Activated naive CD8-positive, alpha-beta T cell treated with anti-CD3 and anti-CD28 coated beads, Interleukin-2, amount 10 ng/mL, durations not matched to agents 7 days and 5 days (primary cell): ENCODE data around the gene MAPK8. TPM values are rescaled to one million over a fixed set of nuclear protein-coding genes. Genes with fewer than 3 reads are reported as not detected.
A peak's percentile ranks its signal among the peaks of the same experiment; 100 is the strongest.
"Not testable (repeated sequence)": the region's sequence is repeated elsewhere in the genome, so short reads cannot be mapped to it uniquely, and the experiment has no call there.

Experiments
- ATAC-seq: fragments of 150-1000 bp; cut with Tn5 transposase; one replicate; pipeline ENCODE4 v1.10.0; 2021; ENCODE audit warnings: low read depth, moderate library complexity
- POLR2A ChIA-PET: fragments of 350-600 bp; sonication (Branson Sonifier 250); formaldehyde crosslinking; loops from one replicate; lab custom pipeline; 2021; ENCODE audit warnings: antibody characterized with exemption; lab: Charles Lee
- DNase-seq: peaks from one replicate; pipeline ENCODE4 v3.0.0; 2021
- H3K27ac Mint-ChIP-seq: one replicate; pipeline ENCODE4 v1.8.0; 2022; ENCODE audit warnings: mild to moderate bottlenecking, mixed read lengths
- H3K27me3 Mint-ChIP-seq: one replicate; pipeline ENCODE4 v1.8.0; 2022; ENCODE audit warnings: mild to moderate bottlenecking, moderate library complexity, mixed read lengths
- H3K36me3 Mint-ChIP-seq: one replicate; pipeline ENCODE4 v1.8.0; 2021; ENCODE audit warnings: mild to moderate bottlenecking, mixed read lengths
- H3K4me1 Mint-ChIP-seq: one replicate; pipeline ENCODE4 v1.8.0; 2021; ENCODE audit warnings: mixed read lengths
- H3K4me3 Mint-ChIP-seq: one replicate; pipeline ENCODE4 v1.8.0; 2022; ENCODE audit warnings: mild to moderate bottlenecking, moderate library complexity, mixed read lengths
- H3K9me3 Mint-ChIP-seq: one replicate; pipeline ENCODE4 v1.8.0; 2021; ENCODE audit warnings: mixed read lengths
- total RNA-seq, 2 experiments: library from RNA; stranded (reverse); gene quantifications; one replicate each; pipeline ENCODE4 v1.2.3, GENCODE V29; 2021

The MAPK8 gene
- total RNA-seq, 2 experiments from 2014 or later, result 32.7 to 34.5 TPM

DNA sequence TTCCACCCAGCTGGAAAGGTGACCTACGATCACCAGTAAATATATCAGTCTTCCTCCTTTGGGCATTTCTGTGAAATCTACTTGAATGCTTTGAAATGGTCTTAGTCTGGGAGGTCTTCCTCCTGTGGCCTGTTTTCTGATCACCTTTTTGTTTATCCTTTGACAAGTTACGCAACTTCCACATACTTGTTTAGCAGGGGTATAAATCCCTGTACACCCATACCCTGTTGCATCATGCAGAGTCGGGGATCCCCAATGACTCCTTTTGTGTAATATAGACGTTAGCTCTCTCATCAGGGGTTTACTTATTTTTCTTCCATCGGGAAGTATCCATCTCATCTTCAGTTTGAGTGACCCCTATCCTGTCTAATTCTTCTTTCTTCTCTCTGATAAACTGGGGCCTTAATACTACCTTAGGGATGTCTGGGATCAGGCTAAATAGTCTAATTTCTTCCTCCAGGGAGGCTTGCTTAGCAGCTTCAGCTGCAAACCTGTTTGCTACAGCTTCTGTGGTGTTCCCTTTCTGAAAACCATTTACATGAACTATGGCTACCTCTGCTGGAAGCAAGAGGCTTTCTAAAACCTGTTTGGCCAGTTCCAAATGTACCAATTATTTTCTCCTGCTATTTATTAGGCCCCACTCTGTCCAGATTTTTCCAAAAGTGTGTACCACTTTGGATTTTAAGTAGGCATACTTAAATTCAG is 25.8 kb downstream of the MAPK8 start:
- peaks cover 10% of the 10 kb centered on the region for H3K4me1 Mint-ChIP-seq

DNA sequence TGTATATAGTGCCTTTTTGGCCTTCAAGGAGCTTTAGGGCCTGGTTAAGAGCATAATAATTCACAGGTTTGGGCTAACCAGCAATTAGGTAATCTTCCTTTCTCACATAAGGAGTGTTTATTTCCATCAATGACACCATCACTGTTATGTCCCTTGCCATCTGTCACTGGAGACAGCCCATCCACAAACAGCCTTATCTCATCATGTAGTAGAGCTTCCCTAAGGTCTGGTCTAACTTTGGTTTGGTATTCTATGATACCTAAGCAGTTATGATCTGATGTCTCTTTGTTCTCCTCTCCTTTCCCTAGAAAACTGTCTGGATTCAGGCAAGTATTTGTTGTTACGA is 26.4 kb downstream of the MAPK8 start:
- Mint-ChIP-seq H3K27ac (no peak overlapping the region), H3K27me3 (no peaks in the 10 kb centered on the region), H3K36me3 (peaks cover 29% of the 10 kb centered on the region), H3K4me3 (no peak overlapping the region), H3K9me3 (peaks cover 11% of the 10 kb centered on the region), H3K4me1 (peaks cover 12% of the 10 kb centered on the region)
- POLR2A ChIA-PET, result no interaction called here
- DNase-seq (no peak), ATAC-seq (no peak)

More for the DNA sequence above, 25.8 kb downstream of the MAPK8 start:
- H3K4me3 Mint-ChIP-seq, result no peak overlapping the region
- ATAC-seq, result no peak
- H3K36me3 Mint-ChIP-seq, result peaks cover 26% of the 10 kb centered on the region
- POLR2A ChIA-PET, result no interaction called here
- no peak for DNase-seq
- H3K27ac Mint-ChIP-seq, result no peak overlapping the region
- H3K27me3 Mint-ChIP-seq, result no peaks in the 10 kb centered on the region
- H3K9me3 Mint-ChIP-seq, result peaks cover 11% of the 10 kb centered on the region

DNA sequence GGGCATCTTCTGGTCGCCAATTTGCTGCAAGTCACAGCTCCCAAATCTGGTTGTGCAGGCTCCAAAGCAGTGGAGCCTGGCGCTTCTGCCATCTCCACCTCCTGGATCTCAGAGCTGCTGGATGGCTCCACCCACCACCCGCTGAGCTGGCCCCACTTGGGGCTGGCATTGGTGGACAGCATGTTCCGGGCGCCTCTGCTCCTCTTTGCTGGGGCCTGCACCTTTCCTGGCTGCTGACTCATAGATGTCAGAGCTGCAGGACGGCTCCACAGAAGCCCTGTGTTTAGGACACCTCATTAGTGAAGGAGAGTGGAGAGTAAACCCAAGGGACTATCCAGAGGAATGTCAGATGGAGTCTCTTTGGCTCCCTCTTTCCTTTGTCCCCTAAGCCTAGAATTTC is 27.4 kb downstream of the MAPK8 start:
- H3K36me3 Mint-ChIP-seq, result peaks cover 31% of the 10 kb centered on the region

DNA sequence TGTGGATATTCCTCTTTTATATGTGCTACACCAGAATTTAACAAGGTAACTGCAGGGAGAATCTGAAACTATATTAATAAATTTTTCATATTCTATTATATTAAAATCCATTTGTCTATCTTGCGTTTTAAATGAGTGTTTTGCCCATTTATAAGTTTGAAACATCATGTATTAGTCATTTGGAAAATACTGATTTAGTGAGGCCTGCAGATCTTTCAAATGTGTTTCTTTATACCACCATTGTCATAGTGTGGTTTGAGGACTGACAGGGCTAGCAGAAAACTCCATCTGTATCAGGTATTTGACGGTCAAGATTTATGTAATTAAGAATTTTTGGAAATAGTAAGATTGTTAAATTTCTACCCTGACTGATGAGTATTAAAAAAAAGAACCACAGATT is 29.3 kb downstream of the MAPK8 start:
- Mint-ChIP-seq H3K27ac (no peak overlapping the region), H3K4me1 (peaks cover 27% of the 10 kb centered on the region), H3K27me3 (no peaks in the 10 kb centered on the region), H3K9me3 (peaks cover 13% of the 10 kb centered on the region), H3K4me3 (no peak overlapping the region), H3K36me3 (peaks cover 29% of the 10 kb centered on the region)
- ATAC-seq, result no peak
- POLR2A ChIA-PET, result no interaction called here
- DNase-seq, result no peak

More for the DNA sequence above, 27.4 kb downstream of the MAPK8 start:
- H3K4me1 Mint-ChIP-seq, result peaks cover 18% of the 10 kb centered on the region
- POLR2A ChIA-PET, result no interaction called here
- no peak overlapping the region for H3K4me3 Mint-ChIP-seq
- ATAC-seq, result no peak
- no peaks in the 10 kb centered on the region for H3K27me3 Mint-ChIP-seq
- no peak for DNase-seq
- peaks cover 13% of the 10 kb centered on the region for H3K9me3 Mint-ChIP-seq
- H3K27ac Mint-ChIP-seq, result no peak overlapping the region

DNA sequence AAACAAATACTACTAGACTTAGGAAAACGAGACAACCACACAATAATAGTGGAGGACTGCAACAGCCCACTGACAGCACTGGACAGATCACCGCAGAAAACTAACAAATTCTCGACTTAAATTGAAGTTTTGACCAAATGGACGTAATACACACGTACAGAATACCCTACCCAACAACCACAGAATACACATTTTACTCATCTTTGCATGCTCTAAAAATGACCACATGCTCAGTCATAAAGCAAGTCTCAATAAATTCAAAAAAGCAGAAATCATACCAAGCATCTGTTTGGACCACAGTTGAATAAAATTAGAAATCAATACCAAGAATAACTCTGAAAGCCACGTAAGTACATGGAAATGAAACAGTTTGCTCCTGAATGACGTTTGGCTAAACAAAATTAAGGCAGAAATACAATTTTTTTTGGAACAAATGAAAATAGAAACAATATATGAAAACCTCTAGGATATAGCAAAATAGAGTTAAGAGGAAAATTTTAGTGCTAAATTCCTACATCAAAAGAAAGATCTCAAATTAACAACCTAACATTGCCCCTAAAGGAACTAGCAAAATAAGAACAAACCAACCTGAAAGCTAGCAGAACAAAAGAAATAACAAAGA is 30.6 kb downstream of the MAPK8 start:
- Mint-ChIP-seq H3K27me3 (no peaks in the 10 kb centered on the region), H3K27ac (no peak overlapping the region), H3K4me1 (peaks cover 26% of the 10 kb centered on the region), H3K4me3 (no peak overlapping the region), H3K9me3 (peaks cover 9% of the 10 kb centered on the region), H3K36me3 (peaks cover 24% of the 10 kb centered on the region)
- POLR2A ChIA-PET, result no interaction called here
- no peak for ATAC-seq
- DNase-seq, result no peak

DNA sequence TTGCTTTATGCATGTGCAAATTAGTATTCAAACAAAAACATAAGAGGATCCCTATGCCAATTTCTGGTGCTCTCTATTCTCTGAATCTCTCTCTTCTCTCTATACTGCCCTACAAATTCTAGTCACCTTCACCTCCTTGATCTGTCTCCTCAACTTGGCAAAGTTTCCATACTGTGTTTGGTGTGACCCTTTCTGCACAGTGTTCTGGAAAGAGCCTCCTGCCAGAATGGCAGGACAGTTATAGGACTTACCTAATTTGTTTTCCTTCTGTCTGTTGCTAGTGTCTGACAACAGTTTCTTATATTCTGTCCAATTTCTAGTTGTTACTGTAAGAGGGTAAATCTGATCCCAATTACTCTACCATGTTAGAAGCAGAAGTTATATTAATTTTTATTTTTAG is 34.3 kb downstream of the MAPK8 start:
- peaks cover 29% of the 10 kb centered on the region for H3K4me1 Mint-ChIP-seq
- no peaks in the 10 kb centered on the region for H3K27me3 Mint-ChIP-seq
- H3K27ac Mint-ChIP-seq, result no peak overlapping the region
- H3K4me3 Mint-ChIP-seq, result peak overlapping the region; percentile 18
- DNase-seq (no peak), ATAC-seq (no peak)
- H3K36me3 Mint-ChIP-seq, result peaks cover 22% of the 10 kb centered on the region
- POLR2A ChIA-PET, result no interaction called here
- peaks cover 6% of the 10 kb centered on the region for H3K9me3 Mint-ChIP-seq

DNA sequence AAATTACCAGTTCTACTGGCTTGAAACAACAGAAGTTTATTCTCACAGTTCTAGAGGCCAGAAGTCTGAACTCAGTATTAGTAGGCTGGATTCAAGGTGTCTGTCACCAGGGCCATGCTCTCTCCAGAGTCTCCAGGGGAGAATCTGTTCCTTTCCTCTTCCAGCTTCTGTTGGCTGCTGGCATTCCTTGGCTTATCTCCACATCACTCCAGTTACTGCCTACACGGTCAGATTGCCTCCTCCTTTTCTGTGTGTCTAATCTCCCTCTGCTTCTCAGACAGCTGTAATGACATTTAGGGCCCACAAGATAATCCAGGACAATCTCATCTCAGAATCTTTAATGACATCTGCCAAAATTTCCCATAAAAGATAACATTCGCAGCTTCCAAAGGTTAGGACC is 36.6 kb downstream of the MAPK8 start:
- H3K36me3 Mint-ChIP-seq, result peaks cover 21% of the 10 kb centered on the region
- POLR2A ChIA-PET, result no interaction called here
- H3K27me3 Mint-ChIP-seq, result no peaks in the 10 kb centered on the region
- H3K4me1 Mint-ChIP-seq, result peaks cover 24% of the 10 kb centered on the region
- H3K9me3 Mint-ChIP-seq, result peaks cover 7% of the 10 kb centered on the region
- DNase-seq (no peak), ATAC-seq (no peak)
- H3K4me3 Mint-ChIP-seq, result no peak overlapping the region
- H3K27ac Mint-ChIP-seq, result no peak overlapping the region

DNA sequence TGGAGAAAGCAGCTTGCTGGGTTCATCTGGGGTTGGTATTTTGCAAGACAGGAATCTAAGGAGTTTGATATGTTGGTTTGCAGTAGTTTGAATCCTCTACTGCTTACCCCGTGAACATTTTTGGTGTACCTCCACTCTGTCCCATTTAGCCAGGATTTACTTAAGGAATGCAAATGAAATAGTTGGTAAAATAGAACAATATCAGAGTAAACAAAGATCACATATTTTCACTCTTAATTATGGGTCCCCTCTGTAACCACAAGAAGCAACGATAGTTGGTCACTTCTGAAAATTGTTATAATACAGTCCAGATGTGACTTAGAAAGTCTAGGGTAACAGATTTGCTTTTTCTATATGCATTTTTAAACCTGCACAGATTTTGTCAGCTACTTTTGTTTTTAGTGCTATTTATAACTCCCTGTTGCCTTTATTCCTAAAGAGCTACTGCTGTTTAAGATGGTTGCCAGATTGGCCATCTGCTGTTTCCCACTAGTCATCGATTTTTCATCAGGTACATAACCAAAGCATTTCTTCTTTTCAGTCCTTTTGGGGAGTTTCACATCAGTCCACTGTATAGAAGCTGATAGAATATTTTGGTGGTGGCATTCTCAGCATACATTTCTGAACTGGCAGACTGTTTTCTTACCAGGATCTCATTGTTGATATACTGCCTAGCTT is 37.6 kb downstream of the MAPK8 start:
- Mint-ChIP-seq H3K27me3 (no peaks in the 10 kb centered on the region), H3K36me3 (peaks cover 26% of the 10 kb centered on the region), H3K27ac (no peak overlapping the region), H3K4me3 (no peak overlapping the region), H3K9me3 (peaks cover 11% of the 10 kb centered on the region), H3K4me1 (peaks cover 16% of the 10 kb centered on the region)
- ATAC-seq (no peak), DNase-seq (no peak)
- POLR2A ChIA-PET, result no interaction called here

DNA sequence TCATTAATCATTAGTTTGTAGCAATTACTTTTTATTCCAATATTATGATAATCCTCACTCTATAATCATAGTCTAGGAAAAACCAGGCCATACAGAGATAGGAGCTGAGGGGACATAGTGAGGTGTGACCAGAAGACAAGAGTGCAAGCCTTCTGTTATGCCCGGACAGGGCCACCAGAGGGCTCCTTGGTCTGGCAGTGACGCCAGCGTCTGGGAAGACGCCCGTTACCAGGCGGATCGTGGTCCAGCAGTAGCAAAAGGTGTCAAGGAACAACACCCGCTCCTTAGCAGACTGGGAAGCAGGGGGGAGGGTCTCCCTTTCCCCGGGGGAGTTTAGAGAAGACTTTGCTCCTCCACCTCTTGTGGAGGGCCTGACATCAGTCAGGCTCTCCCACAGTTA is 39.8 kb downstream of the MAPK8 start:
- peaks cover 29% of the 10 kb centered on the region for H3K36me3 Mint-ChIP-seq
- DNase-seq, H3K27ac Mint-ChIP-seq, ATAC-seq, H3K4me3 Mint-ChIP-seq, POLR2A ChIA-PET, H3K27me3 Mint-ChIP-seq, H3K4me1 Mint-ChIP-seq: not testable (repeated sequence)
- peaks cover 16% of the 10 kb centered on the region for H3K9me3 Mint-ChIP-seq

DNA sequence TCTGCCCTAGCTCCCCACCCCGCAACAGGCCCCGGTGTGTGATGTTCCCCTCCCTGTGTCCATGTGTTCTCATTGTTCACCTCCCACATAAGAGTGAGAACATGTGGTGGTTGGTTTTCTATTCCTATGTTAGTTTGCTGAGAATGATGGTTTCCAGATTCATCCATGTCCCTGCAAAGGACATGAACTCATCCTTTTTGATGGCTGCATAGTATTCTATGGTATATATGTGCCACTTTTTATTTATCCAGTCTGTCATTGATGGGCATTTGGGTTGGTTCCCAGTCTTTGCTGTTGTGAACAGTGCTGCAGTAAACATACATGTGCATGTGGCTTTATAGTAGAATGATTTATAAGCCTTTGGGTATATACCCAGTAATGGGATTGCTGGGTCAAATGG is 41.1 kb downstream of the MAPK8 start:
- DNase-seq, H3K4me1 Mint-ChIP-seq, H3K27me3 Mint-ChIP-seq, POLR2A ChIA-PET, H3K4me3 Mint-ChIP-seq, H3K27ac Mint-ChIP-seq, ATAC-seq: not testable (repeated sequence)
- Mint-ChIP-seq H3K36me3 (peaks cover 27% of the 10 kb centered on the region), H3K9me3 (peaks cover 16% of the 10 kb centered on the region)

DNA sequence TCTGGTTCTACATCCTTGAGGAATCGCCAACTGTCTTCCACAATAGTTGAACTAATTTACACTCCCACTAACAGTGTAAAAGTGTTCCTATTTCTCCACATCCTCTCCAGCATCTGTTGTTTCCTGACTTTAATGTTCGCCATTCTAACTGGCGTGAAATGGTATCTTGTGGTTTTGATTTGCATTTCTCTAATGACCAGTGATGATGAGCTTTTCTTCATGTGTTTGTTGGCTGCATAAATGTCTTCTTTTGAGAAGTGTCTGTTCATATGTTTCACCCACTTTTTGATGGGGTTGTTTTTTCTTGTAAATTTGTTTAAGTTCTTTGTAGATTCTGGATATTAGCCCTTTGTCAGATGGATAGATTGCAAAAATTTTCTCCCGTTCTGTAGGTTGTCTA is 41.5 kb downstream of the MAPK8 start:
- H3K27me3 Mint-ChIP-seq, H3K4me3 Mint-ChIP-seq, ATAC-seq, DNase-seq, H3K27ac Mint-ChIP-seq, POLR2A ChIA-PET, H3K4me1 Mint-ChIP-seq: not testable (repeated sequence)
- peaks cover 16% of the 10 kb centered on the region for H3K9me3 Mint-ChIP-seq
- H3K36me3 Mint-ChIP-seq, result peaks cover 25% of the 10 kb centered on the region

DNA sequence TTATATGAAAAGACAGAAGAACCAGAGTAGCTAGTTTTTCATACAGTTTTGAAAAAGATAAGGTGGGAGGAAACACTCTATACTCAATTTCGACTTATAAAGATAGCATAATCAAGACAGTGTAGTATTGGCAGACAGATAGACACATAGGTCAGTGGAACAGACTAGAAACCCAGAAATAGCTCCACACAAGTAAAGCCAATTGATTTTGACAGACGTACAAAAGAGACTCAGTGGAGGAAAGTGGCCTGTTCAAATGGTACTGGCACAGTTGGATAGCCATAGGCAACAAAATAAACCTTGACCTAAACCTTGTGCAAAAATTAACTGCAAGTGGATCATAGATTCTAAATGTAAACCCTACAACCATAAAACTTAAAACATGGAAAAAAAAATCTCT is 46.8 kb downstream of the MAPK8 start:
- Mint-ChIP-seq H3K4me3 (no peak overlapping the region), H3K27me3 (no peaks in the 10 kb centered on the region), H3K9me3 (peaks cover 16% of the 10 kb centered on the region), H3K27ac (no peak overlapping the region), H3K4me1 (peaks cover 2% of the 10 kb centered on the region), H3K36me3 (peaks cover 18% of the 10 kb centered on the region)
- ATAC-seq (no peak), DNase-seq (no peak)
- POLR2A ChIA-PET, result no interaction called here

DNA sequence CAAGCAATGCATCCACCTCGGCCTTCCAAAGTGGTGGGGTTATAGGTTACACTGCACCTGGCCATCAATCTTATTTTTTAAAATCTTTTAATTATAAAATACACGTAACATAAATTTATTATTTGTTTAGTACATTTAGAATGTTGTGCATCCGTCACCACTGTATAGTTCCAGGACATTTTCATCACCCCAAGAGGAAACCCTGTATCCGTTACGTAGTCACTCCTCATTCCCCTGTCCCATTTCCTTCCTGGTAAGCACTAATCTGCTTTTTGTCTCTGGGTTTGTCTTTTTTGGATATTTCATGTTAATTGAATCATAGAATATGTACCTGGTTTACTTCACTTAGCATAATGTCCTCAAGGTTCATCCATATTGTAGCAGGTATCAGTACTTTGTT is 51.2 kb downstream of the MAPK8 start:
- Mint-ChIP-seq H3K4me1 (peaks cover 2% of the 10 kb centered on the region), H3K27ac (no peak overlapping the region), H3K4me3 (no peak overlapping the region), H3K9me3 (peaks cover 4% of the 10 kb centered on the region), H3K27me3 (no peaks in the 10 kb centered on the region), H3K36me3 (peaks cover 4% of the 10 kb centered on the region)
- ATAC-seq, result no peak
- no peak for DNase-seq
- POLR2A ChIA-PET, result no interaction called here

DNA sequence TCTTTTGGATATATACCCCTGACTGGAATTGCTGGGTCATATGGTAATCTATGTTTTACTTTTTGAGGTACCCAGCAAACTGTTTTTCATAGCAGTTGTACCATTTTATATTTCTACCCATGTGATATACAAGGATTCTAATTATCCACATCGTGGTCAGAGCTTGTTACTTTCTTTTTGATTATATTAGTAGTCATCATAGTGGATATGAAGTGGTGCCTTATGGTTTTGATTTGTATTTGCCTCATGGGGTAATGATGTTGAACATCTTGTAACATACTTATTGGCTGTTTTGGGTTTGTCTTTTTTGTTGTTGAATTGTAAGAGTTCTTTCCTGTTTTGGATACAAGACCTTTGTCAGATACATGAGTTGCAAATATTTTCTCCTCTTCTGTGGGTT is 51.7 kb downstream of the MAPK8 start:
- H3K9me3 Mint-ChIP-seq, result peaks cover 4% of the 10 kb centered on the region
- no peak for ATAC-seq

More for the DNA sequence above, 51.7 kb downstream of the MAPK8 start:
- no peak overlapping the region for H3K27ac Mint-ChIP-seq
- peaks cover 2% of the 10 kb centered on the region for H3K4me1 Mint-ChIP-seq
- no peak overlapping the region for H3K4me3 Mint-ChIP-seq
- no peak for DNase-seq
- POLR2A ChIA-PET, result no interaction called here
- peaks cover 4% of the 10 kb centered on the region for H3K36me3 Mint-ChIP-seq
- H3K27me3 Mint-ChIP-seq, result no peaks in the 10 kb centered on the region
